Caki2 (cell line): Measurements from ENCODE around the gene RAB31. TPM values are rescaled to one million over a fixed set of nuclear protein-coding genes. Genes with fewer than 3 reads are reported as not detected.

ENCODE experiments used
- DNase-seq: peaks from one replicate; pipeline ENCODE4 v3.0.0-alpha.2; 2015; ENCODE audit warnings: low read depth
- in situ Hi-C: cut with HindIII; loops from 2 replicates; pipeline ENCODE4 v1.10.0; 2016; ENCODE audit warnings: low sequenced_read_pairs, low pct_unique_long_range_greater_than_20kb, mixed read lengths
- total RNA-seq: library from RNA; depleted of rRNA; stranded (reverse); fragments of >200 nt; shearing (Covaris generic); gene quantifications from 2 replicates; pipeline ENCODE4 v1.2.3, GENCODE V29; 2014; ENCODE audit warnings: low replicate concordance

Gene RAB31
- total RNA-seq, 1 experiment from 2014 or later: 18.3 TPM

- in situ Hi-C loops: no loop called here
- no peak for DNase-seq
Measured at GRCh38 chr18:9726936-9727335, 18.8 kb downstream of the RAB31 start.

GRCh38 chr18:9730786-9731185 is 22.7 kb downstream of the RAB31 start:
- in situ Hi-C loops: no loop called here

DNA sequence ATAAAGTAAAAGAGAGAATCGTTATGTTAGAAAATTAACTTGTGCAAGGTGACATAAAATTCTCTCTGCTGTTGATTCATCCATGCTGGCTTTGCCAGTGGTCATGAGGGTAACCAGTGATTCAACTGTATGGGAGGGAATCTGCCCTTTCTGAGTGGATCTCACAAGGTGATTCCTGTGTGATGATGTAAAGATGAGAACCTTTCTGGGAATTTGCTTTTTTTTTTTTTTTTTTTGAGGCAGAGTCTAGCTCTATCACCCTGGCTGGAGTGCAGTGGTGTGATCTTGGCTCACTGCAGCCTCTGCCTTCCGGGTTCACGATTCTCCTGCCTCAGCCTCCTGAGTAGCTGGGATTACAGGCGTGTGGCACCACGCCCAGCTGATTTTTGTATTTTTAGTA is 23.3 kb downstream of the RAB31 start:
- in situ Hi-C loops: no loop called here
- DNase-seq: peak; percentile 90

More at GRCh38 chr18:9730786-9731185, 22.7 kb downstream of the RAB31 start:
- no peak for DNase-seq

DNA sequence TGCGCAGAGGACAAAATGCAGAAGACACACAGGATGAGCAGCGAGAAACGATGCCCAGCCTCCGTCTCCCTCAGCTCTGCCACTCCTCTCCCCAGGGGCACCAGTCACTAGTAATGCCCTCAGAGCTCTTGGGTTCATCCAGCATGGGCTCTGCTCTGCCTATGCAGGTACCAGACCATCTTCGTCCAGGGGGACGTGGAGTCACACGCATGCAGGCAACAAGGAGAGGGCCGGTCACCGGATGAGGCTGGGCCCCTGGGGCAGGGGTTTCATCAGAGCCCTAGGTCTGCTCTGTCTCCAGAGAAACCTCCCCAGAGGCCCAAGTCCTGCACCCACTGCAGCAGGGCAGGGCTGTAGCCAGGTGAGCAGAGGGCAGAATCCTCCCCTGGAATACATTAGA is 23.9 kb downstream of the RAB31 start:
- in situ Hi-C loops: no loop called here
- DNase-seq: no peak

DNA sequence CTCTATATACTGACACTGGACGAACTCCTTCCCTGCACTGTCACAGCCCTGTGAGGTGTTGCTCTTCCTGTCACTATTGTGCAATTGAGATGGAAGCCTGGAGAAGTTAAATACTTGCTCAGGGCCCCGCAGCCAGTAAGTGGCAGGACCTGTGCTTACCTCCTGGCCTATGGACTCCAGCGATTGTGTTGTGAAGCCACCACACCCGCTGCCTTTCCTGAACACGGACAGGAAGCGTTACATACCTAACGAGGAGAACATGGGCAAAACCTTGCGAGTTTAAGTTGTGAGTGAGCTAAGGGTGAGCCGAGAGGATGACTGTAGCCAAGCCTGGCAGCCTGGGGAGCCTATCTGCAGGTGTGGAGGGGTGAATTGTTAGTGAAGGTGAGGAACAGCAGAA is 26.1 kb downstream of the RAB31 start:
- DNase-seq: no peak
- in situ Hi-C loops: no loop called here

- DNase-seq: no peak
- in situ Hi-C loops: no loop called here
Measured at GRCh38 chr18:9735238-9735637, 27.1 kb downstream of the RAB31 start.

GRCh38 chr18:9735879-9736278 is 27.8 kb downstream of the RAB31 start:
- in situ Hi-C loops: no loop called here
- DNase-seq: no peak

DNA sequence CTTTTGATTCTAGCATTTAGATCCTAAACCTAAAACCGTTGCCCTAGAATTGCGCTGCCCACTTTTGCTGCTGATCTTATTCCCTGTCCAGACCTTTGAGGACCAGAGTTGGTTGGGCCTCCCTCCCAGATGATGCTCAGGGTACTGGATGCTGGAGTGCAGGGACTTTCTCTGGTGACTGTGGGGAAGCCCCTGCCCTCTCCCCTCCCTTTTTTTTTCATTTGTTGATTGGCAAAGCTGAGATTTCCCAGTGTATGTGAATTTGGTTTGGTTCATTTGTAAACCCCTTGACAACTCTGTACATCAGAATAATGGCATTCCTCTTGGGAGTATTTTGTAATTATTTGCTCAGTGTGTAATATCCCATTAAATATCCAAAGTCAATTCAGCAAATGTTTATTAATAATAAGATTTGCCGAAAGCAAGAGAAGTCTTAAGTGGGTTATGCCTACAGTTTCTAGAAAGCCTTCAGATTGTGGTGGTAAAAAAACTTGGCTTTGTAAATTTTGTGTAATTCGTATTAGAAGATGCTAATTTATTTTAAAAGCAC is 28.3 kb downstream of the RAB31 start:
- in situ Hi-C loops: no loop called here
- DNase-seq: no peak

DNA sequence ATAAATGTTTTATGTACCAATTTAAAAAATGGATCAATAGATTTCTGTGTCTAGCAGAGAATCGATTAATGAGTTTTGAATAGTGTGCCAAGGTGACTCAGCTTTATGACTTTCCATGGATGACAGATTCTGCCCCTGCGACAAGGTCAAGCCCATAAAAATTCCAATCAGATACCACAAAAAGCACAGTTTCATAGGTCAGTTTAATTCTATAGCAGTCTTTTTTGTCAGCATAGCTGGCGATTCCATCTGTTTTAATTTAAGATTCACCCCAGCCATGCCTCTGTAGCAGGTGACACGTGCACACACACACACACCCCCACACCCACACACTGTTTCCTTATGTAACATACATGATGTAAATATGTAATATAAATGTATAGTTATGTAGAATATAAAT is 28.9 kb downstream of the RAB31 start:
- peak; percentile 69 for DNase-seq
- in situ Hi-C loops: no loop called here

DNA sequence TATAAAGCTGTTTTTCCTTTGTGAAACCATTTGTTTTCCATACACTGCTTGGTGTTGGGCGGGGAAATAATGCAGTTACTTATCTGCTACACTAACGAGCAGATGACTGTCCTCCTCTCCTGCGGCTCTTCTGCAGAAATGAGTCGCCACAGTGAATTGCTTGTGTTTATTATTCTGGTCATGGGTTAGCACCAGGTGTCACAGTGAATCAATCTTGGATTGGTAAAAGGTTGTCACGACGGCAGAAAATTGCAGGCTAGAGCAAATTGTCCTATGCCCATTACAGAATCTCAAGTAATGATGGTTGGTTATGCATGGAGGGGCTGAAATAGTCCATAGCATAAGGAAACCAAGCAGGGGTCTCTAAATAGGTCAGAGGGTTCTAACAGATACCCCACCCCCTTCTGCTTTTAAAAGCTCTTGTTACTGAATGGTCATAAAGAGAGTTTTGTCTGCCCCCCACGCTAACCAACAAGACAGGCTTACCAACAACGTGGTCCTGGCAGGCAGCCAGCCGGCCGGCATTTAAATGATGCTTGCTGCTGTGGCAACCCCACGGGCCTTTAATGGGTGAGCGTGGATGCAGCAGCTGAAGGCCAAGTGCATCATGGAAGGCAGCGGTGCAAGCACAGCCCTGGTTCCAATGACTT is 29.5 kb downstream of the RAB31 start:
- in situ Hi-C loops: no loop called here

DNA sequence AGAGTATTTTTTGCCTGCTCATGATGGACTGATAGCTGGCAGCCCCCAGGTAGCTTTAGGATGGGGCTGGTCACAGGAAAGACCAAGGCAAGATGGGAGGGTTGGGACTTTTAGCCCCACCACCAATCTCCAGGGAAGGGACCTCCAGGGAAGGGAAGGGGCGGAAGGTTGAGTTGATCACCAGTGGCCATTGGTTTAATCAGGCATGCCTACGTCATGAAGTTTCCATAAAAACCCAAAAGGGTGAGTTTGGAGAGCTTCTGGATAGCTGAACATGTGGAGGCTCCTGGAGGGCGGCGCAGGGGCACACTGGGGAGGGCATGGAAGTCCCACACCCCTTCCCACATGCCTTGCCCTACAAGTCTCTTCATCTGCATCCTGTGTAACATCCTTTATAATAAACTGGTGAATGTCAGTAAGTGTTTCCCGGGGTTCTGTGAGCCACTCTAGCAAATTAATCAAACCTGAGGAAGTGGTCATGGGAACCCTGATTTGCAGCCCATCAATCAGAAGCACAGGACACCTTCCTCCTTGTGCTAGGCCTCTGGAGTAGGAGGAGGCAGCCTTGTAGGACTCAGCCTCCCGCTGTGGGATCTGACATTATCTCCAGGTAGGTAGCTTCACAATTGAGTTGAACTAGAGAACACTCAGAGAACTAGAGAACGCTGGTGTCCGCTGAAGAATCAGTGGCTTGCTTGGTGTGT is 30.3 kb downstream of the RAB31 start:
- no peak for DNase-seq
- in situ Hi-C loops: no loop called here

More for the DNA sequence above, 29.5 kb downstream of the RAB31 start:
- peak; percentile 97 for DNase-seq

GRCh38 chr18:9739516-9739915 is 31.4 kb downstream of the RAB31 start:
- in situ Hi-C loops: no loop called here
- DNase-seq: no peak

- in situ Hi-C loops: no loop called here
Measured at GRCh38 chr18:9740071-9740470, 32.0 kb downstream of the RAB31 start.

DNA sequence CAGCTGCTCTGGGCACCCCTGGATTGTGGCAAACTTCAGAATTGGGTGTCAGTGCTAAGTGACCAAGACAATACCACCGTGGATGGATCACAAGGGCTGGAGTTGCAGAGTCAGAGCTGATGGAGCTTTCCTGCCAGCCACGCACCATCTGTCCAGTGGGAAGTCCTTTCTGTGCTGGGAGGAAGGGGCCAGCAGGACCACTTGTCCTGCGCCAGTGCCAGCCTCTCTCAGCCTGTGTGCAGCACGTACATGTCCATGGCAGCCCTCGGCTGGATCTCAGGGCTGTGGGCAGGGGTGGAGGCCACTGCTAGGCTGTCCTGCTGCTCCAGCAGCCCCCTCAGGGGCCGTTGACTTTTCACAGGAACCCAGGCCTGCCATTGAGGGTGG is 33.3 kb downstream of the RAB31 start:
- no peak for DNase-seq
- in situ Hi-C loops: no loop called here

More at GRCh38 chr18:9740071-9740470, 32.0 kb downstream of the RAB31 start:
- DNase-seq: no peak

DNA sequence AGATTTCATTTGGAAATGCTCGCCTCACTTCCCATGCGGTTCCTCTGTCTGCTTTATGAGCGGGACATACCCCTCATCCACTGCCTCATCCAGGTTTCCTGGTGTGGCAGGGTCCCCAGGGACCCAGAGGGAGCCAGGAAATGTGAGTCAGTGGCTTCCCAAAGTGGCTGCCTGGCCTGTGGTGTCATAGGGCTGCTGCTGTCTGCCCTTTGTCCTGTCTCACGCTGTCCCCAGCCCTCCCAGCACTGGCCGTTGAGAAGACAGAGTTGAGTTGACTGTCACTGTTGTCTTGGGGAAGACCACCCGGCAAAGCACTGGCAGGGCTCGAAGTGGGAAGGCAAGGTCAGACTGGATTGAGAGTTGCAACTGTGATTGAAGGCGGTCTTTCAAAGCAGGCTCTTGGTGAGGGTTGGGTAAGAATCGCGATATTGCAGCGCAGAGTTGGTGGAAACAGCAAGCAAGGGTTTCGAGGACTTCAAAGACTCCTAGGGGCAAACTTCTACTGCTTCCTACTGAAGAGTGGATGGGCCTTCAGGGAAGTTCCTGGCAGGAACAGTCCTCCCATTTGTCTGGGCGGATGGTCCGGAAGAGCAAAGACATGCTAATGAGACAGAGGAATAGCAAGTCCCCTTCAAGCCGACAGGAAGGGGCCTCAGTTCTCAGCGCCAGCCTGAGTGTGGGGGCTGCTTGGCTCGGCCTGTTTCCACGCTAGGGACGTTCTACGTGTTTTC is 33.9 kb downstream of the RAB31 start:
- DNase-seq: no peak
- in situ Hi-C loops: no loop called here

DNA sequence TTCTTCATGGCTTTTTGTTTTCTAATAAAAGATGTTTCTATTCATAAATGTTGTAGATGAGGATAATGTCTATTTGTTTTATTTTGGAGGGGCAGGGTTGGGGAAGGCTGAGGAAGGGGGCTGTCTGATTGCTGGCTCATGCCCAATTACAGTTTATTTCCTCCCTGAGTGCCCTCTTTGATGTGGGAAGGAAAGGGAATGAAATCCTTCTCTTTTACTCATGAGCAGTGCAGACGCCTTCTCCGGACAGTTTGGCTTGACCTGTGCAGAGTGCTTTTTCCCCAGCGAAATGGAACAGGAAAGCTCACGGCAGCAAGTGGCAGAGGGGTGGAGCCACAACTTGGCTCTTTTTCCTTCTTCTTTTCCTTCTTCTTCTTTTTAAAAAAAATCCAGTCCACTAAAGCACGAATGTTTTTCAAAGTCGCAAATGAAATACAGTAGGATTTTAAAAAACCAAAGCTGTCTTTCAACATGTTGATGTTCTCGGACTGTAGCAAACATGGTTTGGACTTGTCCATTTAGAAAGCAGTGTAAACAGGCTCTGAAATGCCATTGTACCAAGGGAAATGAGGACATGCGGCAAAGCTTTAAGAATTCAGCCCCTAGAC is 34.5 kb downstream of the RAB31 start:
- no peak for DNase-seq
- in situ Hi-C loops: no loop called here

DNA sequence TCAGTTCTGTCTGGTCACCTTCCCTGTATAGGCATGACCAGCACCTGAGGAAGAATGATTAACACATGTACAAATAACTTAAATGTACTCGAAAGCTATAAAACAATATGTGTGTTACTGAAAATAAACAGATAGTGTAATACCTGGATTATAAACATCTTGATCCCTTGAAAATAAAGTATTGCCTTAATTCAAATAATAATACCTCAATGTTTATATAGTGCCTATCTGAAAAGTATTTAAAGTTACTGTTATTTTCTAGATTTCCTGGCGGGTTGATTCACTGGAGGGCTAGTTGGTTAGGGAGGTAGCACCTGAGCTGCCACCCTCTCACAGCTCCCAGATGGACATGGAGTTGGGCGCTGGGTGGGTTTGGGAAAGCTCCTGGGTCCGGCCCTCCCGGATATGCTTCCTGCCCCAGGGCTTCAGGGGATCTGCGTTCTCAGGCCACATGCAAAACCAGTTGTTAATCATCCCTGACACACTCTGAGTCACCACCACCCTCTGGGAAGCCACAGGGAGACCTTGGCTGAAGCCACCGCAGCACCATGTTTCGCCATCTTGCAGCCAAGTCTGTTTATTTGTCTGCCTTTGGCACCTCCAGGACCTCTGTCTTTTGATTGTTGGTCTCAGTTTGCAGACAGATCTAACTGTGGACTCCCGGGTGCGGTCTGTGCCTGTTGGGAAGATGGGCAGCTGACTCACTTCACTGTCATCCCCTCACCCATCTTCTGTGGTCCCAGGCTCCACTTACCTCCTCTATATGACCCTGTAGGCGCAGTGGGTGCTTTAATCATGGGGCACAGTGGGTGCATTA is 35.3 kb downstream of the RAB31 start:
- in situ Hi-C loops: no loop called here
- DNase-seq: peak; percentile 91

GRCh38 chr18:9746958-9747357 is 38.9 kb downstream of the RAB31 start:
- in situ Hi-C loops: no loop called here
- DNase-seq: no peak
